Measurements from ENCODE around the gene RPL11. TPM values are rescaled to one million over a fixed set of nuclear protein-coding genes. Genes with fewer than 3 reads are reported as not detected.

Gene RPL11
- total and polyA plus RNA-seq, 2 of the 4 experiments (the other 2 are of a cell fraction) = 452 to 1,692 TPM

GRCh38 chr1:23664837-23665795, 26.5 kb upstream of the RPL11 start:
- no peak overlapping the region for H3K4me2 ChIP-seq (ENCODE audit: low read depth, low read length)
- no peak overlapping the region for H3K18ac ChIP-seq (ENCODE audit: low read depth, low read length)
- in situ Hi-C loops (cut with MboI; ENCODE audit: low sequenced_read_pairs) = no loop called here
- H4K91ac ChIP-seq (ENCODE audit: insufficient read depth, low read depth, low read length) = no peak overlapping the region
- CTCF ChIA-PET = interaction anchor here (0.6 to 2.0 kb wide), 6 partner anchors 9 to 74 kb away, joined by 3 to 6 read pairs (median 4); no protein-coding TSS in a partner anchor
- H3K14ac ChIP-seq (replicated peaks; ENCODE audit: low read depth, low read length) = no peak overlapping the region
- BruUV-seq (replicated peaks) = no TSS peak
- H4K5ac ChIP-seq (ENCODE audit: low read depth, low read length) = no peak overlapping the region
- 75% methylated on average over 6 of the region's 11 CpGs; no CpG with 5 or more reads in 1 of the 2 experiments for WGBS, 2 experiments (ENCODE audit: extremely low coverage in 2 of 2, insufficient read length in 1 of 2)
- no peak overlapping the region for H4K8ac ChIP-seq (ENCODE audit: low read depth in 2 of 2, low read length in 2 of 2)
- H3K56ac ChIP-seq (ENCODE audit: extremely low read depth, insufficient read depth, low read length) = no peak overlapping the region
- H3K79me1 ChIP-seq (ENCODE audit: low read depth in 1 of 2, low read length in 2 of 2) = no peaks in the 10 kb centered on the region
- H2AFZ ChIP-seq (replicated peaks; ENCODE audit: low read length, poor library complexity) = peak overlapping the region; percentile 17
- H3K27me3 ChIP-seq (ENCODE audit: control insufficient read depth, insufficient read depth, low read length) = peaks cover 12% of the 10 kb centered on the region
- H2BK120ac ChIP-seq (ENCODE audit: low read depth, low read length) = no peak overlapping the region
- no peak overlapping the region for H3K4me3 ChIP-seq (ENCODE audit: insufficient read depth, low read depth, low read length)
- H2BK20ac ChIP-seq (ENCODE audit: low read depth, low read length) = no peak overlapping the region
- H2AK9ac ChIP-seq (replicated peaks; ENCODE audit: low read depth, low read length, poor library complexity) = no peak overlapping the region
- intact Hi-C loops (cut with micrococcal nuclease) = loop anchor here (5.0 kb wide), 1 partner anchor 168 kb away; no protein-coding TSS in a partner anchor
- H3K36me3 ChIP-seq (ENCODE audit: control insufficient read depth, insufficient read depth, low read length) = no peaks in the 10 kb centered on the region
- H4K20me1 ChIP-seq (ENCODE audit: insufficient read depth, low read length) = no peaks in the 10 kb centered on the region
- H3K9ac ChIP-seq (ENCODE audit: low read depth, low read length) = no peak overlapping the region
- dilution Hi-C loops (cut with HindIII; ENCODE audit: low sequenced_read_pairs, unreplicated experiment) = no loop called here
- no peaks in the 10 kb centered on the region for H3K9me1 ChIP-seq (ENCODE audit: insufficient read depth, low read length)
- no peak for ATAC-seq (ENCODE audit: low read depth)
- no peaks in the 10 kb centered on the region for H3K4me1 ChIP-seq (ENCODE audit: control insufficient read depth, insufficient read depth, low read length)
- no peaks in the 10 kb centered on the region for H3K9me3 ChIP-seq (ENCODE audit: control insufficient read depth, insufficient read depth, low read length)
- no peak overlapping the region for H3K23ac ChIP-seq (ENCODE audit: low read depth, low read length)
- no peak overlapping the region for H3K4ac ChIP-seq (ENCODE audit: low read depth, low read length)
- TF ChIP-seq BHLHE40 (IDR thresholded peaks at IDR 0.05; ENCODE audit: low read depth, low read length) = no peak
- no peak for TF ChIP-seq USF2 (IDR thresholded peaks at IDR 0.05; ENCODE audit: low read depth, low read length)
- peak; percentile 36; the same call in 1 of the 2 replicates for TF ChIP-seq SMC3 (IDR thresholded peaks at IDR 0.05; ENCODE audit: low read depth, low read length)
- TF ChIP-seq RAD21 (IDR thresholded peaks at IDR 0.05; ENCODE audit: low read length) = peak; percentile 43
- TF ChIP-seq CTCF (conservative IDR thresholded peaks at IDR 0.05; ENCODE audit: low read depth, low read length) = peak; percentile 40
- no peak overlapping the region for H2AK5ac ChIP-seq (ENCODE audit: low read depth, low read length)
- DNase-seq = no peak
- H2BK15ac ChIP-seq (ENCODE audit: low read depth, low read length) = no peak overlapping the region
- POLR2A ChIA-PET (ENCODE audit: unreplicated experiment) = interaction anchor here (0.6 kb wide), 1 partner anchor 20 kb away, joined by 3 read pairs; no protein-coding TSS in a partner anchor
- no peak overlapping the region for H2BK5ac ChIP-seq (ENCODE audit: low read depth, low read length, poor library complexity, severe bottlenecking)
- no peak overlapping the region for H3K27ac ChIP-seq (ENCODE audit: insufficient read depth, low read length)
